K562 (cell line): ENCODE data around the gene EFCAB8. TPM values are rescaled to one million over a fixed set of nuclear protein-coding genes. Genes with fewer than 3 reads are reported as not detected.

Experiments used
- ATAC-seq: fragments of 200-7000 bp; cut with Tn5 transposase; 3 replicates; pipeline ENCODE4 v1.9.1; 2020; ENCODE audit warnings: moderate library complexity
- BruUV-seq: library from RNA; stranded (reverse); fragments of 400-500 nt; replicated peaks from 2 replicates; lab custom pipeline; 2021; lab: Mats Ljungman, UMichigan
- CTCF ChIA-PET: fragments of 300-600 bp; formaldehyde crosslinking; extraction: SDS; loops from one replicate; lab custom pipeline; 2021; ENCODE audit warnings: low intra/inter-chr PET ratio; lab: Yijun Ruan, JAX
- POLR2A ChIA-PET: fragments of 300-600, 350-650 bp; sonication (Branson Sonifier 250); formaldehyde crosslinking; extraction: SDS; loops from one replicate; lab custom pipeline; 2021; ENCODE audit warnings: antibody characterized with exemption, inconsistent platforms; lab: Yijun Ruan, JAX
- DNase-seq, 4 experiments: peaks; one replicate each; pipeline versions ENCODE4 v3.0.0 to v3.0.0-alpha.2; 2011 to 2018; ENCODE audit warnings: low spot score in 3 of 4, mixed read lengths in 3 of 4; ENCODE audit errors: extremely low read depth in 1 of 4
- FAIRE-seq: peaks from 2 replicates; lab custom pipeline; 2011; peaks lifted over from hg19 to GRCh38; lab: Jason Lieb, UNC
- H2AFZ ChIP-seq: 2 replicates; pipeline ENCODE4 v1.6.0; 2011; ENCODE audit warnings: low read depth, low read length, control low read depth, inconsistent platforms
- H3K27ac ChIP-seq: fragments of 200-600 bp; 3 replicates; pipeline ENCODE4 v1.8.0; 2011; ENCODE audit warnings: low read depth, mild to moderate bottlenecking, control low read depth, inconsistent platforms, low read length, moderate library complexity, mixed read lengths; ENCODE audit errors: extremely low read depth
- H3K27me3 ChIP-seq, 2 experiments: fragments of 300-600 bp in 1 of 2; 2 replicates in 1 of 2; 3 replicates in 1 of 2; pipeline versions ENCODE4 v1.6.0 to v1.8.0; 2011; ENCODE audit warnings: inconsistent platforms in 2 of 2, low read length in 2 of 2, mild to moderate bottlenecking in 1 of 2, mixed read lengths in 1 of 2, moderate library complexity in 1 of 2; ENCODE audit not compliant: control insufficient read depth in 2 of 2, insufficient read depth in 2 of 2
- H3K36me3 ChIP-seq: fragments of 300-600 bp; 3 replicates; pipeline ENCODE4 v1.8.0; 2011; ENCODE audit warnings: mild to moderate bottlenecking, low read length, inconsistent platforms; ENCODE audit not compliant: control insufficient read depth, insufficient read depth
- H3K4me1 ChIP-seq, 2 experiments: fragments of 200-600 bp in 1 of 2; replicated peaks in 1 of 2; 2 replicates in 1 of 2; 3 replicates in 1 of 2; pipeline versions ENCODE4 v1.5.1 to v1.8.0; 2011; ENCODE audit warnings: inconsistent platforms in 2 of 2, low read length in 2 of 2, mild to moderate bottlenecking in 1 of 2, mixed read lengths in 1 of 2, moderate library complexity in 1 of 2; ENCODE audit not compliant: control insufficient read depth in 2 of 2, insufficient read depth in 2 of 2
- H3K4me2 ChIP-seq: 2 replicates; pipeline ENCODE4 v1.6.1; 2011; ENCODE audit warnings: low read length, control low read depth, inconsistent platforms, mixed read lengths; ENCODE audit not compliant: insufficient read depth
- H3K4me3 ChIP-seq: fragments of 200-600 bp; sonication (generic), shearing (Covaris generic); 2 replicates; pipeline ENCODE4 v1.5.1; 2016; ENCODE audit warnings: control low read depth, inconsistent platforms
- H3K79me2 ChIP-seq: fragments of 200-600 bp; 3 replicates; pipeline ENCODE4 v1.8.0; 2011; ENCODE audit warnings: low read length, inconsistent platforms; ENCODE audit not compliant: control insufficient read depth, insufficient read depth
- H3K9ac ChIP-seq, 2 experiments: 2 replicates each; pipeline versions ENCODE4 v1.6.0 to v1.6.1; 2011; ENCODE audit warnings: low read depth in 2 of 2, low read length in 2 of 2, control low read depth in 1 of 2, inconsistent platforms in 1 of 2, mild to moderate bottlenecking in 1 of 2, mixed read lengths in 1 of 2; ENCODE audit not compliant: insufficient read depth in 1 of 2
- H3K9me1 ChIP-seq: one replicate; pipeline ENCODE4 v1.6.0; 2011; ENCODE audit warnings: inconsistent platforms, mild to moderate bottlenecking, low read length, moderate library complexity; ENCODE audit not compliant: control insufficient read depth, insufficient read depth
- H3K9me3 ChIP-seq: replicated peaks from 2 replicates; pipeline ENCODE4 v1.5.1; 2011; ENCODE audit warnings: low read depth, low read length, inconsistent platforms; ENCODE audit not compliant: control insufficient read depth, insufficient read depth
- H4K20me1 ChIP-seq: replicated peaks from 2 replicates; pipeline ENCODE4 v1.6.1; 2011; ENCODE audit warnings: low read length, inconsistent platforms, mixed read lengths; ENCODE audit not compliant: control insufficient read depth, insufficient read depth
- USF1 ChIP-seq: sonication (generic); formaldehyde crosslinking; IDR thresholded peaks from 2 replicates; pipeline ENCODE4 v1.9.0; 2022; ENCODE audit warnings: mild to moderate bottlenecking, missing genetic modification reagents
- XRCC5 ChIP-seq: fragments of 200-400 bp; formaldehyde crosslinking; IDR thresholded peaks from 2 replicates; pipeline ENCODE4 v1.6.1; 2017; ENCODE audit warnings: low read depth, mild to moderate bottlenecking, low read length
- ZNF165 ChIP-seq: fragments of 250-450 bp; sonication (Bioruptor Pico); IDR thresholded peaks from 2 replicates; pipeline ENCODE4 v1.4.0; 2020; ENCODE audit warnings: borderline replicate concordance
- ZNF274 ChIP-seq: IDR thresholded peaks from 2 replicates; pipeline ENCODE4 v1.6.1; 2011; ENCODE audit warnings: low read depth, mild to moderate bottlenecking, low read length, moderate library complexity, borderline replicate concordance
- ZZZ3 ChIP-seq: fragments of 450-650 bp; IDR thresholded peaks from 2 replicates; pipeline ENCODE4 v1.6.1; 2016; ENCODE audit warnings: antibody characterized with exemption, mild to moderate bottlenecking, moderate library complexity
- WGBS: fragments of 100-300 bp; shearing (Covaris generic); methylation state at CpG from one replicate; pipeline ENCODE4 v1.1.6; 2016; ENCODE audit warnings: low coverage, mixed read lengths; ENCODE audit not compliant: insufficient coverage; ENCODE audit errors: missing lambda C conversion rate; 5-methylcytosine and 5-hydroxymethylcytosine counted together
- in situ Hi-C: fragments of 300-500 bp; cut with MboI; formaldehyde crosslinking; loops from 4 replicates; pipeline ENCODE4 v1.15.0; 2018; ENCODE audit warnings: inconsistent platforms, mixed read lengths
- intact Hi-C: fragments of 100-400 bp; cut with micrococcal nuclease; formaldehyde crosslinking; loops from 2 replicates; pipeline ENCODE4 v1.14.2; 2022
- polyA plus RNA-seq, 8 experiments: library from polyadenylated mRNA; depleted of rRNA in 4 of 8; stranded (reverse) in 5 of 8; unstranded in 3 of 8; fragments of >200 nt; fragmentation: Nextera tagmentation in 2 of 8; fragmentation: Illumina TruSeq in 1 of 8; extraction: Ambion mirVana in 2 of 8; extraction: Trizol in 1 of 8; gene quantifications; 2 replicates each; pipeline versions ENCODE4 v1.2.1 to v1.2.3, GENCODE V29; 2011 to 2014; ENCODE audit warnings: inconsistent platforms in 1 of 8, missing spikeins in 1 of 8
- total RNA-seq, 7 experiments: library from RNA; depleted of rRNA in 6 of 7; stranded (reverse); fragments of >200 nt in 6 of 7; fragmentation: Illumina TruSeq in 2 of 7; extraction: Trizol in 2 of 7; gene quantifications; 2 replicates each; pipeline versions ENCODE4 v1.2.1 to v1.2.3, GENCODE V29; 2011 to 2021; ENCODE audit warnings: low replicate concordance in 1 of 7

The EFCAB8 gene
- total and polyA plus RNA-seq, 9 of the 15 experiments (the other 6 are each of a cell fraction or from before 2014, with no cell fraction given) = 0.03 to 0.18 (median 0.11) TPM; not detected in 6

GRCh38 chr20:33007376-33008335, 148.9 kb downstream of the EFCAB8 start, which contains the start of gene BPIFB2 (continued):
- TF ChIP-seq ZNF274 = no peak
- no peak for TF ChIP-seq ZZZ3
- no peak for TF ChIP-seq ZNF165 (CRISPR knock-in tag)

- no peak overlapping the region for H3K4me3 ChIP-seq
- intact Hi-C loops = no loop called here
- POLR2A ChIA-PET = no interaction called here
- CTCF ChIA-PET = no interaction called here
- DNase-seq = no peak
- H3K36me3 ChIP-seq = no peaks in the 10 kb centered on the region
- H2AFZ ChIP-seq = no peak overlapping the region
- no peak for FAIRE-seq
- 0 out of 2 replicates have a peak, but pooled peaks have one; percentile 15 for TF ChIP-seq USF1 (CRISPR knock-in tag)
- TF ChIP-seq XRCC5 = no peak
- BruUV-seq = no TSS peak
- no peak overlapping the region for H3K4me2 ChIP-seq
- H4K20me1 ChIP-seq = no peaks in the 10 kb centered on the region
- no peak for ATAC-seq
- in situ Hi-C loops = no loop called here
- no peaks in the 10 kb centered on the region; a peak in 1 of 5 replicates for H3K4me1 ChIP-seq
- no peaks in the 10 kb centered on the region for H3K79me2 ChIP-seq
- H3K9ac ChIP-seq = no peak overlapping the region
- peaks cover 4% of the 10 kb centered on the region for H3K9me3 ChIP-seq
- H3K27ac ChIP-seq = no peak overlapping the region
- peaks cover 8 to 38% of the 10 kb centered on the region in 2 experiments; a peak in 4 of 5 replicates for H3K27me3 ChIP-seq
- 1% methylated on average over 23 of the region's 23 CpGs for WGBS
- H3K9me1 ChIP-seq = no peaks in the 10 kb centered on the region
Observed at GRCh38 chr20:33008336-33009213, 149.9 kb downstream of the EFCAB8 start.
